GM19043 (cell line): ENCODE data around the gene PSAP.

Experiments
- ATAC-seq: cut with Tn5 transposase; IDR thresholded peaks from one replicate; pipeline ENCODE4 v1.9.1; 2021; ENCODE audit warnings: low read depth; ENCODE audit not compliant: unreplicated experiment

PSAP gene

DNA sequence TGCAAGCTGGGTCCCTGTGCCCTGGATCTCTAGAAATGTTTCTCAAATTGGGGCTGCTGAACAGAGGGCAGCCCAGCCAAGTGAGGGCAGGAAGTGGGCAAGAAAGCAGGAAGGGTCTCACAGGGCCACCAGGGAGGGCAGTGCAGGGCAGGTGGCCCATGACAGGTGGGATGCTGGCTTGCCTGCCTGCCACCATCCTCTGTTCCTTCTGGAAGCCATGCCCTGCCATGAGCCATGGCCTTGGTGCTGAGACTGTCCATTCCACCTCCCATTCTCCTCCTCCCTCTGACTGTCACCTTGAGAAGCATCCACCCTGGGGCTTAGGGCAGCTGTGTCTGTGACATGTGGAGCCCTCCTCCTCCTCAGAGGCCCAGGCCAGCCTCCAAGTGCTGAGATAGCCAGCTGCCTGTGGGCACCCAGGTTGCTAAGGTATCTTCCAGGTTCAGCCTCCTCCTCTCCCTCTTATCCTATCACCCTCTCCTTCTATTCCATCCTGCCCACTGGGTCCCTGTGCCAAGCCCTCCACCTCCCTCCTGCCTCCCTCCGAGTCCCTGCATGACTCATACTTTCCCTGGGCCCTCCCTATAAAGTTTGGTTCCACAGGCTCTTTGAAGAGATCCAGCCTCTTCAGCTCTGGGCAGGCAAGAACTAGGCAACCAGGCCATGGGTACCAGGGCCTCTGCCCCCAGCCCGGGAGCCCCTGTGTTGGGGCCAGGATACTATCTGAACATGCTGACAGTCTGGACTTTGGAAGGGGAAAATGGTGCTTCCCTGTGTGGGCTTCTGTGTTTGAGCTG lies 79.0 kb downstream of the PSAP start:
- no peak for ATAC-seq

DNA sequence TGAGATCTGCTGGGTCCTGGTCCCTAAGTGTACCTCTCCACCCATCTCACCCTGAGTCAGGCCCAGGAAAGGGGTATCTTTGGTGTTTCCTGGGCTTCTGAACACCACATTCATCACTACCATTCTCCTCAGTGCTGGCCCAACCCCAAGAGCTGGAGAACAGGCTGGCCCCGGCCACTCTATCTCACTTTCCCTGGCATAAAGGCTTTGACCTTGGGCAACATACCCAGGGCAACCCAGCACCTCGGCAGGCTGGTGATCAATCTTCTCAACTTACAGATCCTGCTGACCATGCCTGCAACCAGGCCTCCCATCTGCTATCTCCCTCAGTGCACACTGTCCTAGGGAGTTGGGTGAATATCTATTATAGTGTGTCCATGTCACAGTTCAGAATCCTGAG lies 79.8 kb downstream of the PSAP start:
- no peak for ATAC-seq

DNA sequence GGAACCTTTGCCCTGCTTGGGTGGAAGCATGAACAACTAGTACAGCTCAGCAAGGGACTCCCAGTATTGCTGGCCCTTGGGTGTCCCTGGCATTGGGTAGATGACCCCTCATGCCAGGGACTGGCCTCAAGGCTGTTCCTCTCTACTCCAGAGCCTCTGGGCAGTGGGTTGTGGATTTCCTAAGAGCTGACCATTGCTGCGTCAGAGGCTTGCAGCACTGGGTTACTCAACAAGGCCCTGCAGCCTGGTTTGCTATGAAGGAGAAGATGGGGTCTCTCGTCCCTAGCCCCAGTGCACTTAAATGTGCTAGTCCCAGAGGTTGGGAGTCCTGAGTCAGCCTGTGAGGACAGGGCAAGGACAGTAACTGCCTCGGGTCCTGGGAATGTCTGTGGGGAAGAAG lies 80.3 kb downstream of the PSAP start:
- ATAC-seq: no peak

DNA sequence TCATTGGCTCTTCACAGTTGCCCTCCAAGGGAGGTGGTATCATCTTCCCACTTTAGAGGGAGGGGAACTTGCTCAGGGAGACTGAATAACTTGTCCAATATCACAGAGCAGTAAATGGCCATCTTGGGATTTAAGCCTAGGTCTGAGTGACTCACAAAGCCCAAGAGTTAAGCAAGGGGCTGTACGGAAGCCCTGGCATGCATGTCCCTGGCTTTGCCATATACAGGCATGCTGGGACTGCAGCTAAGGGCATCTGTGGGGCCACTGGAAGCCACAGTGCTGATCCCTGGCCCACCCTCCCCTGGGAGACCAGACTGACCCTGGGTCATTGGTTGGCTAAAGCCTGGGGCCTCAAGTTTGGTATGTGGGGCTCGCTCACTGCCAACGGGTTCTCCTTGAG lies 80.8 kb downstream of the PSAP start:
- ATAC-seq: no peak

DNA sequence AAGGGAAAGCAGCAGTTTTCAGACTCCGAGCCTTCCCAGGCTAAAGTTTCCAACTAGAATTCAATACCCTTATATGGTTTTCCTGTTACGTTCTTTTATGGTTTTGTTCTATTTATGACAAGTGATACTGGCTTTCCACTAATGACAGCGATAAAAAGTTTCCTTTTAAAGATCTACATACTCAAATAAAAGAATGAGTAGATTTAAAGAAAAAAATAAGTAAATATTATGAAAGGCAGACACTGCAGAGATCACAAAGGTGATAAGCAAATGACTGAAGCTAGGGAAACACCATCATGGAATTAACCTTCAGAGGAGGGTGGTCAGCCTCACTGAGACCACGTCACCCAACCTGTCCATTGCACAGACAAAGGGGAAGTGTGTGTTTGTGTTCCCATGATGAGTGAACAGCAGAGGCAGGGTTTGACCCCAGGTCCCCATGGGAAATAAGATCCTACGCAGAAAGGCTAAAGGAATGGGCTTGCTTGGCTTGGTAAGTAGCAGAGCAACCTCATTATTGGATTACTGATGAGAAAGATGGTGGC lies 81.7 kb downstream of the PSAP start:
- peak; percentile 20 for ATAC-seq

DNA sequence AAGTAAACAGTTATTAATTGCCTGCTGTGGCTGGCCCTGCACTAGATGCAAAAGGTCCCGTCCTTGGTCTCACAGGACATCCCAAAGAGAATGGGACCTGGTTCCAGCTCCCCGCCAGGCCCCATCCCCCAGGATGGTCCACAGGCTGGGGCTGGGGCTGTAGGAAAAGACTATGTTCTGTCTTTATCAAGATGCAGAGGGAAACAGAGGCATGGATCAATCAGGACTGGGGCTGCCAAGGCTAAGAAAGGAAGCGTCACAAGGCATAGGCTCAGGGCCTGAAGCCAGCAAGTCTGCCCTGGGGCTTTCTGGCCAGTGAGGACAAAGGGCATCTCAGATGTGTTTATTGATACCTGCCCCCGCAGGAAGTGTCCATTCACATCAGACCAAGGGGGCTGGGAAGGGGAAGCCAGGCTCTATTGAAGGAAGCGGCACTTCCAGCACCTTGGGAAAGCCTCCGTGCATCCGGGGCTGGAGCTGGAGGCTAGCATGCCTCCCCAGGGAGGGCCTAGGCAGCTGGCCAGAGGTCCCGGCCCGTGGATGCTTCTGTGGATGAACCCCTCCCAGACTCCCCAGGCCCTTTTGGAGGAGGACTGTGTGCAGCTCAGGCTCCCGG lies 83.5 kb downstream of the PSAP start:
- no peak for ATAC-seq

DNA sequence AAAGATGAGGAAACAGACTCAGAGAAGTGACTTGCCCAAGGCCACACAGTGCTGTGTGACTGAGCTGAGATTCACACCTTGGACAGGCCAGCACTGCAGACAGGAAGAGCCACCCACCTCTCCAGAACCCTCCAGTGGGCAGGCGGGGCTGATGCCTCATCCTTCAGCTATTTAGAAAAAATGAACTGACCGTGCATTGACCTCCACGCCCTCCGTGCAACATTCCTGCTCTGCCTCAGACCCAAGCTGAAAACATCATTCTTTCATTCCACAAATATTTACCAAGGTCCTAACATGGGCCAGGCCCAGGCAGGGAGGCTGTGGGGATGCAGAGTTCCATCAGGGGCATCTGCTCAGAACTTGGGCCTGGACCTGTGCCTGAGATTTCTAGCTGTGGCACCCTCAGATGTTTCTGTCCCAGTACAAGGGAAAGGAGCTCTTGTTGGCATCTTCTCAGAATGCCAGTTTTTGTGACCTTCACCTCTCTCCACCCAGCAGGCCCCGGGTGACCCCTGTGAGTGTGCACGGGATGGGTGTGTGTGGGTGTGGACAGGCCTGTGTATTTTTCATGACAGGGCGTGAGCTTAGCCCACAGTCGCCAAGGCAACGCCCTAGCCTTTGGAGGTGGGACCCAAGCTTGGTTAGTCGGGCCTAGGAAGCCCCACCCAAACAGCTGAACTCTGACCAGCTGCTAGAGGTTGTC lies 84.2 kb downstream of the PSAP start:
- no peak for ATAC-seq
